ENCODE data around the gene CDH4.

- TF ChIP-seq CTCF (conservative IDR thresholded peaks at IDR 0.05): no peak
- no peak for TF ChIP-seq ZFX (IDR thresholded peaks at IDR 0.05)
These were observed 309.2 kb downstream of the CDH4 start for GRCh38 chr20:61561111-61561830.

Data from C4-2B (cell line).